OCI-LY7 (cell line): ENCODE results near the gene PKDCC.

Experiments
- CTCF ChIP-seq: fragments of 200-600 bp; sonication (generic); conservative IDR thresholded peaks from 2 replicates; pipeline ENCODE4 v1.5.1; 2014; ENCODE audit warnings: mild to moderate bottlenecking, antibody characterized with exemption, low read length, moderate library complexity, mixed read lengths
- EZH2phosphoT487 ChIP-seq: fragments of 200-600 bp; sonication (generic); IDR thresholded peaks from 2 replicates; pipeline ENCODE4 v1.6.1; 2018; ENCODE audit warnings: low read depth, borderline replicate concordance, mild to moderate bottlenecking, mixed run types, antibody characterized with exemption, low read length, moderate library complexity, mixed read lengths

- TF ChIP-seq CTCF: no peak
- TF ChIP-seq EZH2phosphoT487: no peak
Observed at GRCh38 chr2:42008241-42008921, 39.4 kb upstream of the PKDCC start.
